Measurements from ENCODE around the gene CHST7.

CHST7 gene

DNA sequence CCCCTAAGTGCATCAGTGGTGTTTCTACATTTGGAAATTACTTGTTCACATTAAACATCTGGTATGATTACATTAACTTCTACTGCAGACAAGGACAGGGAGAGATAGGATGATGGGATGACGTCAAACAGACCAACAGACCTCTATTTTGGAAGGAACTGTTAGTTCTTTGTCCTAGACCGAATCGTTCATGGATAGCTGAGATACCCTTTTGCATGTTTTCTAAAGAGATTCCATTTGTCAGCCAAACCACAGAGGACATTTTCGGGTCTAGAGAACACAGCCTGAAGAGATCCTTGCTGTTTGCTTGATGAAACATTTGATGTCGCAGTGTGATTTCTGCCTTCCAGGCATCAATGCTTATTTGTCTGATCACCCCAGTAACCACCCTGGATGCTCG lies 27.7 kb downstream of the CHST7 start:
- FAIRE-seq (no peak), DNase-seq (ENCODE audit: insufficient read length, low spot score) (no peak)

DNA sequence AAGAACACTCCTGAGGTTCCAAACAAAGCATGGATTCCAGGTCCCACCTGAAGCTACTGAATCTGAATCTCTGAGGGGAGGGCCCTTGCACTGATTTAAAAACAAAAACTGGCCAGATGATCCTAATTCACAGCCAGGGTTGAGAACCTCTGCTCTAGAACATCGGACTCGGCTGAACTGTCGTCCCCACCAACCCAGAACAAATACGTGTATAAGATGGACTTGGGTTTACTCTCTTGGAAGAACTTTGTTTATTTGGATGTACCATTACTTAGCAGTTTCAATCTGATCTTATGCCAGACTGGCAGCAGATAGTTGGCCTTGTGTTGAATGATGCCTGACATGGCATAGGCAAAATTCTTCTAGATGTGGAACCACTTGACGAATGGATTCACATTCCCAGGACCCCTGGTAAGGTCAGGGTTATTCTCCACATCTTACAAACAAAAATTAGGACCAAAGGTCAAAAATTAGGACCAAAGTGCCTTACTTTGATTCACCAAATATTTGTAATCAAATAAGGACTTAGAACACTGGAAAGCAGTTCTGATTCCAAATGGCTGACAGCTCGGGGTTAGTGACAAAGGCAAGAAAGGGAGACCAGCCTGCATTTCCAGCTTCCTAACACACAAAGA lies 29.0 kb downstream of the CHST7 start:
- no peak for FAIRE-seq
- DNase-seq (ENCODE audit: insufficient read length, low spot score) = no peak

DNA sequence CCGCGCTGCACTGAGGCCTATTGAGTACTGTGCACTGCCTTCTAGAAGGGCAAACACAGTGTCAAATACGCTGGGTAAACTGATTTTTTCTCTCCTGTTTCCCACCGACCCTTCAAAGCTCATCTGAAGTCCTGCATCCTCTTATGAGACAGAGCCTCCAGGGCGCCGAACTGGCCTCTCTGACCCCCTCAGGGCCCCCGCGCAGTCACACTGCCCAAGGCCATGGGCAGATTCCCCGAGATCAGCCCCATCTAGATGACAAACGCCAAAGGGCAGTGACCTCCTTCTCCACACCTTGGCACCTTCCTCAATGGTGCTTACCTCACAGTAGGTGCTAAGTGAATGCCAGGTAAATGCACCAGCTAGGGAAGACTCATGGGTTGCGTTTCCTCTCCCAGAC lies 34.4 kb downstream of the CHST7 start:
- DNase-seq (ENCODE audit: insufficient read length, low spot score) (no peak), FAIRE-seq (no peak)

DNA sequence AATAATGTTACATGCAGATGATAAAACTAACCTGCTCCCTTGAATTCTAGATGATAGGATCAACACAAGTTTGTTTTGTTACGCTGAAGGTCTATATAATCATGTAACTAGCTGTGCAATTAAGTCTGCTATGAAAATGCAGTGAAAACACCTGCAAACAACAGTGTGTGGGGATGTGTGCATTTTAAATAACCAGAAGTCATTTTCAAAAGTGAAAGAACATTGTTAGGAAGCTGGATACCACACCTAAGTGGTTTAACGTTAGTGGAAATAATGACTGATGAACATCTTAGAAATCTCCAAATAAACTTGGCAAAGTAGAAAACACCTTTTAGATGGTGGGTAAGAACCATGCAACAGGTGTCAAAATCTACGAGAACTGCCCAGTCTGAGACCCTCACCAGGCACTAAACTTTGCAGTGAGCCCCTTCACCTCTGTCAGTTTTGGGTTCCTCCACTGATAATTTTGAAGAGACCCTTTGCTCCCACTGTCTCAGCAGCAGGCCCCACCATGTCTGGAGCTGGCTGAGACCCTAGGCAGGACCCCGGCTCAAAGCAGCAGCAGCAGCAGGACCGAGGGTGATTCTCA lies 36.6 kb downstream of the CHST7 start:
- FAIRE-seq = no peak
- DNase-seq (ENCODE audit: insufficient read length, low spot score) = no peak

DNA sequence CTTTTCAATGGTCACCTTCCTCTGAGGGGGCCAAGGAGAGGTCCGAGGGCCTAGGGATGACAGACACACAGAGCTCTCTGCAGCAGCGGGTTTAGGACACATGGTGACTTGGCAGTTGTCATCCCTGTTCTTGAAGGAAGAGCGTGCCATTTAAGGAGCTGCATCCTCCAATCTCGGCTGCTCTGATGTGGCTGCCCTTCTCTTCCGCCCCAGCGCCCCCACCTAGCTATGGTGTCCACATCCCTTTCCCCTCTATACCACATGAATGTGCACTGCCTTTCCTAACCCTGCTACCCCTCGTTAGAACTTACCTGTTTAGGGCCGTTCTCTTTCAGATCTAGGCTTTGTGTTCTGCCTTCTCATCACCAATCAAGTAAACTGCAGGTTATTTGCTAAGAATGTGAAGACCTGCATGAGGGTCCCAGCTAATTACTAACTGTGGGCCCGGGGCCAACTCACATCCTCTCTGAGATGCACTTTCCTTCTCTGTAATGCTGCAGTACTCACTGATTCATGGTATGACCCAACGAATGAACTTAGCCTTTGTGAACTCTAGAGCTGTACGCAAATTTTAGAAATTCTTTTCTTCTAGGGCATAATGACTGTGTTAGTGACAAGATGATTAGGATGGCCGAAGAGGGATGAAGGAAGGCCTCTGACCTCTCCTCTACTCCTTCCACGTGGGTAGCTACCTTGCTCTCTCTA lies 38.2 kb downstream of the CHST7 start:
- FAIRE-seq = no peak

DNA sequence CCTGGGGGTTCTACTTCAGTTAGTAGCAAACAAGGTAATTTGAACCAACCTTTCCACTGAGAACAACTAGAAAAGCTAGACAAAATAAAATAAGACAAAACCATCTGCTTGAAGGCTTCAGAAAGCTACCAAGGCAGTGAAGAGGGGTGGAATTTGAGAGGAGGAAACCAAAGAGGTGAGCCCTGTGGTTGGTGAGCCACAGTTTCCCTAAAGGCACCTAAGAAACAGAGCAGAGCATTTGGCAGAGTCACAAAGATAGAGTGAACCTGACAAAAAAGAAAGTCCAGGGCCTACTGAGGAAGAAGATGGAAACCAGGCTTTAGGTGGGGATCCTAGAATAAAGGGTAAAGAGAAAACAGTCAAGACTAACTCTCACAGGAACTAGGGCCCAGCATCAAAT lies 44.3 kb downstream of the CHST7 start:
- no peak for DNase-seq (ENCODE audit: insufficient read length, low spot score)
- FAIRE-seq = no peak

More for the DNA sequence above, 38.2 kb downstream of the CHST7 start:
- no peak for DNase-seq (ENCODE audit: insufficient read length, low spot score)

DNA sequence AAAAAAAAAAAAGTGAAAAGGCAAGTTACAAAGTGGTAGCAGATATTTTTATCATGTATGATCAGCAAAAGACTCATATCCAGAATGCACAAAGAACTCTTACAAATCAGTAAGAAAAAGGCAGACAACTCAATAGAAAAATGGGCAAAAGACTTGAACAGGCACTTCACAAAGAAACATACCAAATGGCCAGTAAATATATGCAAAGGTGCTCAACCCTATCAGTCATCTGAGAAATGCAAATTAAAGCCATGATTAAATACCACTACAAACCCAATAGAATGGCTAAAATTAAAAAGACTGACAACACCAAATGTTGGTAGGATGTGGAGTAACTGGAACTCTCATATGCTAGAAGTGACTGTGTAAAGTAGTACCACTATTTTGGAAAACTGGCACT lies 45.4 kb downstream of the CHST7 start:
- DNase-seq (ENCODE audit: insufficient read length, low spot score) (no peak), FAIRE-seq (no peak)

DNA sequence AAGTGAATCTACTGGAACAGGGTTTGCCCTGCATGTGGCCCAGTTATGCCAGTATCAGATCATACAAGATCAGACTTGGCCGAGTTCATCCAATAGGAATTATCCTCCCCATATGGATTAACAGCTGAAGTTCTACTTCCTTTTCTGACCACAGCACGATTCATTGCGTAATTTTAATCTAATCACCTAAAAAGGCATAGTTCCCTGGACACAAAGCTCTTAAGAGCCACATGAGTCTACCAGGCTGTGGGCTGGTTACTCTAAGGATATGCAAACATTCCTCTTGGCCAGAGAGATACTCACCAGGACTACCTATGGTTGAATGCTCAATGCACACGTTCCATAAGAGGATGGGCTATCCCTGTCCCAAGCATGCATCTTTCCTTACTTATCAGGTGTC lies 46.9 kb downstream of the CHST7 start:
- FAIRE-seq (no peak), DNase-seq (ENCODE audit: insufficient read length, low spot score) (no peak)

DNA sequence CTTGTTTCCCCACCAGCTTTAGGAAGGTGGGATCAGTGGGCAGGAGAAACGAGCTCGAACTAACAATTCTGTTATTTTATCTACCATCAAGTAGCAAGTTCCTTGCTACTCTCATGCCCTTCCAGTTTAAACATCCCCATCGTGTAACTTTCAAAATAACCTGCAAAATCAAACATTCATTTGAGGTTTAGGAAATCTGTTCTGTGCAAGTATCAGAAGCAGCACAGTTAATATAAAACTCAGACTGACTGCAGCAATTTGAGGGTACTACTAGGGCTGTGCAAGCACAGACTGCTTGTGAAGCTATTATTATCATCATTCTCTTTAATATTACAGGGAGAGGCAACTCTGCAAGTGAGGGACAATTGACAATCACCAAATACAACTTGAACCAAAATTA lies 48.0 kb downstream of the CHST7 start:
- DNase-seq (ENCODE audit: insufficient read length, low spot score) (no peak), FAIRE-seq (no peak)

DNA sequence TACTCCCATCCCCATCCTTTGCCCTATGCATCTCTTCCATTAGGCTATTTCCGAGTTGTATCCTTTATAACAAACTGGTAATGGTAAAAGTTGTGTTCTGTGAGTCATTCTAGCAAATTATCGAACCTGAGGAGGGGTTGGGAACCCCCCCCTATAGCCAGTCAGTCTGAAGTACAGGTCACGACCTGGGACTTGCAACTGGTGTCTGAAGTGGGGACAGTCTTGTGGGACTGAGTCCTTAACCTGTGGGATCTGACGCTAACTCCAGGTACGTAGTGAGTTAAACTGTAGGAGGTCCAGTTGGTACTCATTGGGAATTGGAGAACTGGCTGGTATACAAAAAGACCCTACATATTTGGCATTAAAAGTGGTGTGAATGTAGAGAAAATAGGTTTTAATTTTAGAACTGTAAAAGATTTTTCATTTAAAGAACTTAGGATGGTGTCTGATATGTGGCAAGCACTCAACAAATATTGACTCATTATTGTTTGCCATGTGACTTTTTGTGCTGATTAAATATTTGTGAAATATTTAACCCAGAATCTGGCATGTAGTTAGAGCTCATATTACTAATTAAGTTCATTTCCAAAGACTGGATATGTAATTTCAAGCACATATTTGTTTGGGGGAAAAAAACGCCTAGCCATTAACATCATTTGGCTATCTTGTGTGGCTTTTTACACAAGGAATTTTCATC lies 50.7 kb downstream of the CHST7 start:
- DNase-seq (ENCODE audit: insufficient read length, low spot score) (no peak), FAIRE-seq (no peak)

DNA sequence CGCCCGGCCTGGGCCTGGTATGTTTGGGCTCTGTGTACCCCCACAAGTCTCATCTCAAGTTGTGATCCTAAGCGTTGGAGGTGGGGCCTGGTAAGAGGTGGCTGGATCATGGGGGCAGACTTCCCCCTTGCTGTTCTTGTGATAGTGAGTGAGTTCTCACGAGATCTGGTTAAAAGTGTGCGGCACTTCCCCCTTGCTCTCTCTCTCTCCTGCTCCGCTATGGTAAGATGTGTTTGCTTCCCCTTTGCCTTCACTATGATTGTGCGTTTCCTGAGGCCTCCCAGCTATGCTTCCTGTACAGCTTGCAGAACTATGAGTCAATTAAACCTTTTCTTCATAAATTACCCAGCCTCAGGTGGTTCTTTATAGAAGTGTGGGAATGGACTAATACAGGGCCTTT lies 53.0 kb downstream of the CHST7 start:
- no peak for FAIRE-seq
- no peak for DNase-seq (ENCODE audit: insufficient read length, low spot score)

DNA sequence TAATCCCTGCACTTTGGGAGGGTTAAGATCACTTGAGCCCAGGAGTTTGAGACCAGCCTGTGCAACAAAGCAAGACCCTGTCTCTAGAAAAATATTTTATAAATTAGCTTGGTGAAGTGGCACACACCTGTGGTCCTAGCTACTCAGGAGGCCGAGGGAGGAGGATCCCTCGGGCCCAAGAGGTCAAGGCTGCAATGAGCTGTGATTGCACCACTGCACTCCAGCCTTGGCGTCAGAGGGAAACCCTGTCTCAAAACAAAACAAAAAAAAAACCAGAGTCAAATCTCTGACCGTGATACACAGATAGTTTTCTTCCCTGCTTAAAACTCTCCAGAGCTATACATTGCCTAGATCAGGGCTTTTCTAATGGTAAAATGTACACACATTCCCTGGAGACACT lies 53.5 kb downstream of the CHST7 start:
- no peak for DNase-seq (ENCODE audit: insufficient read length, low spot score)
- FAIRE-seq = no peak

DNA sequence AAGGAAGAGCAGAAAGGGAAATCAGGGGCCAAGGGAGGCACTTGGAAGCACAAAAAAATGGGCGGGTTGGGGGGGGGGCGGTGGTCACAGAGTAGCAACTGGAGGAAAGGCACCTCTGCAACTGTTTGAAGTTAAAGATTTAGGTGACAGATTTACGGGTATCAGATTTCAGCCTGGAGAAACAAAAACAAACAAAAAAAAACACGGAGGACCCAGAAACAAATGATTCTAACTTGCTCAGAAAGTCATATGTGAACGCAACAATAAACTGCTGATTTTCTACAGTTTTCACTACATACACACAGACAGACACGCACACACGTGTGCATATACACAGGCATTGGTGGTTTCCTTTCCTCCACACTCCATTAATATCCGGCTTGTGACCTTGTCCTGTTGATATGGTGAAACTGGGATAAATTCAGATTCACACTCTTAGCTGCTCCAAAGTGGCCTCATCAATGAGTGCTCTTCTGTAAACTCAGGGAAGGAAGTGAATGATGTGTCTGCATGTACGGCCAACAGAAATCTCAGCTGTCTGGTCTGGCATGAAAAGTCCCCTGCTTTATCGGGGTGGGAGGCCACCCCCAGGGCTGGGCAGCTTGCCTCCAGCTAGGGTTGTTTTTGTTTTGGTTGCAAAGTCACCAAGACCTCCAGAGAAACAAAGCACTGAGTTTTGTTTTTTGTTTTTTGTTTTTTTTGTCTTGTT lies 54.3 kb downstream of the CHST7 start:
- DNase-seq (ENCODE audit: insufficient read length, low spot score) (no peak), FAIRE-seq (no peak)

DNA sequence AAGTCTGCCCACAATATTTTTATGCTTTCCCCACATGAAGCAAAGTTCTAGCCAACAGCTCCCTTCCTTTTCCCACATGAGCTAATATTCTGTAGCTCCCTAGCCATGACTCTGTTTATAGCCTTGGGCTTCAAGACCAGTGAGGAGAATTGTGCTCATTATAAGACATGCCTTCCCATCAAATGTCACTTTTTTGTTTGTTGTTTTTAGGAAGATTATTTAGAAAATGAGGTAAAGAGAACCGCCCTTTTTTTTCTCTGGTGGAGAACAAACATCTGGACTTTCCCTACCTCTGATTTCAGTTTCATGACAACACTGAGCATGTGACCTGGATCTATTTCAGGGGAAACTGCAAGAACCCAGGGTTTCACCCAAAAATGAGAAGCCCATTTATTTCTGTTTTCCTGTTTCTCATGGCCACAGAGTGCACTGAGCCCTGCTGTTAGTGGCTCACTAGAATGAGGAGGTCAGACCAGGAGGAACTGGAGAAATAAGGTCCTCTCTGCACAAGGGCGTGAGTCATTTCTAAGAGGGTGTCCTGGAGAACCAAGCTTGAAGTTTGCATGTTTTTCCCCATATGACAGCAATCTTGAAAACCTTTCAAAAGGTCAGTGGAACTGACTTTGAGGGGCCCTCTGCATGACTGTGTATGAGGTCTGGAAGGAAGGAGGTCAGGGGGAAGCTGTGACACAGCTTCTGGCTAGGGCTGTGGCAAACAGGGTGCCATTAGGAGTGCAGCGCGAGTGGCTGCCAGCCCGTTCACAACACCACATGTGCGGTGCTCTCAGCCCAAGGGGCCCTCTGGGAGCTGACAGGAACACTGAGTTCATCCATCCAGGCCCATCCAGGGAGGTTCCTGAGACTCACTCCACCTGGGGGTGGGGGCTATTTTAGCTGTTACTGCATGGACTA lies 55.2 kb downstream of the CHST7 start:
- no peak for FAIRE-seq
- no peak for DNase-seq (ENCODE audit: insufficient read length, low spot score)

DNA sequence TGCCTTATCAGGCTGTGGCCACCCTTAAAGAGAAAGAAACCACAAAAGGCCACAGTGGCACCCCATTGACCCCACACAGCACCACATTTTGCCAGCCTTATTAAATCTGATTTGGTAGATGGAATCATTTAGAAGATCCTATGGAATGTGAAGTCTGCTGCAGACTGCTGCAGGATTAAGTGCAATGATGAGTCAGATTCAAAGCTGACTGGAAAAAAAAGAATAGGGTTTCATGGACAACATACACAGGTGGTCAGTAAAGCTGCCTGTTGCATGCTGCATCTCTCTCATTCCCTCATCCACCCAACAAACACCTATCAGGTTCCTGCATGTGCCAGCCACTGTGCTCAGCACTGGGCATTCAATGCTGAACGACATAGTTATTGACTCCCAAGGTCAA lies 56.6 kb downstream of the CHST7 start:
- FAIRE-seq (no peak), DNase-seq (ENCODE audit: insufficient read length, low spot score) (peak; percentile 8)

DNA sequence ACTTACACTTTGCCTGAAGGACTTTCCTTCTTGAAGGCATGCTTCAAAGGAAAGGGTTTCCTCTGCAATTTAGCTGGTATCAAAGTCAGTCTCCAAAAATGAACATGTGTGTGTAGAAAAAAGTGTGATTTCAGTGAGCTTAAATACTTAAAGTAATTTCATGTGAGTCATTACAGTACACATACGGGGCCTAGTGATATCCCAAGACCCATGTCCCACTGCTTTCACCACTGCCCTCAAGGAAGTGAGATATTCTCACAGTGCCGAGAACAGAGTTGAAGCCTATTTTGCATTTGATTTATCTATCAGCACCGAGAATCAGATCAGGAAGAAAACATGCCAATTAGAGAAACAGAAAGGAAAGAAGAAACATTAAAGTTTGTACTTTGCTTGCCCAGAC lies 61.0 kb downstream of the CHST7 start:
- DNase-seq (ENCODE audit: insufficient read length, low spot score) (no peak), FAIRE-seq (no peak)

DNA sequence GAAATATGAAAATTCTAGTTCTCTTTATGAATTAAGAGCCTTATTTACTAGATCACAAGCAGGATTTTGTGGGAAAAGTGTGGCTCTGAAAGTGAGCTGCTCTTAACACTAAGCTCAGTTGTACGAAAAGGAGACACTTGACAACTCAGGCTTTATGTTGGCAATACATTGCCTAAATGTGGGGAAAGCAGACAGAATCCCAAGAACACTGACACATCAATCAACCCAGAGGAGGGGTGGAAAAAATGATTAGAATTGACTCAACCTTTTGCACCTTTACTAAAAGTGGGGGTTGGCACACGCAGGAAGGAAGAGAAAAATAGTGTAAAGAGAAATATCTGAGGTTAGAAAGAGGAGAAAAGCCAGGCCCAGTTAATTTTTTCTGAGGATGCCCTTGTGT lies 61.6 kb downstream of the CHST7 start:
- FAIRE-seq = no peak
- no peak for DNase-seq (ENCODE audit: insufficient read length, low spot score)

DNA sequence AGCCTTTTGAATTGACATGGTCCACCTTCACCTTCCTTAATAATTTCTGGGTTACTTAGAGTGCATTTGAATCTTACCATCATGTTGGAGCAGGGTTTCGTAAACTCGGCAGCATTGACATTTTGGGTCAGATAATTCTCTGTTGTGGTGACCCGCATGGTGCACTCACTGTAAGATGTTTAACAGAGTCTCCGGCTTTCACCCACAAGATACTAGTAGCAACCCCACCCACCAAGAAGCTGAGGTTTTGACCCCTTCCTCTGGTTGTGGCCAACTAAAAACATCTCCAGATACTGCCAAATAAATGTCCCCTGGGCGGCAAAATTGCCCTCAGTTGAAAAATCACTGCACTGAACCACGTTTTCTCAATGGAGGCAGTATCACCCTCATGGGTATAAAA lies 62.7 kb downstream of the CHST7 start:
- no peak for FAIRE-seq
- DNase-seq (ENCODE audit: insufficient read length, low spot score) = no peak

DNA sequence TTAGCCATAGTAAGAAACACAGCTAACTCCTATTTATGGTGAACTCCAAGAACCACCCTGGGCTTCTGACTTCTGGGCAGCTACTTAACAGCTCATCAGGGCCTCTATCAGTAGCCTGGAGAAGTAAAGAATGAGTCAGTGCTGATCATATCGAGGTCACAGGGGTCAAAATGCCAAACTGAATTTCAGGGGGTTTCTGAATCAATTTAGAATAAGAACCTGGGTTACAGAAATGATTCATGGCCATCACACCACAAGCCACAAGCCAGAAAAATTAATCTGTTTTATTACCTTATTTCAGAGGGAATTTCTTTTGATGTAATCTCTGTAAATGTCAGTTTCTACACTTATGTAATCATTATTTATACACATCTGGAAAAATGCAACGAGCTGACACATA lies 64.4 kb downstream of the CHST7 start:
- FAIRE-seq (no peak), DNase-seq (ENCODE audit: insufficient read length, low spot score) (peak; percentile 19)

DNA sequence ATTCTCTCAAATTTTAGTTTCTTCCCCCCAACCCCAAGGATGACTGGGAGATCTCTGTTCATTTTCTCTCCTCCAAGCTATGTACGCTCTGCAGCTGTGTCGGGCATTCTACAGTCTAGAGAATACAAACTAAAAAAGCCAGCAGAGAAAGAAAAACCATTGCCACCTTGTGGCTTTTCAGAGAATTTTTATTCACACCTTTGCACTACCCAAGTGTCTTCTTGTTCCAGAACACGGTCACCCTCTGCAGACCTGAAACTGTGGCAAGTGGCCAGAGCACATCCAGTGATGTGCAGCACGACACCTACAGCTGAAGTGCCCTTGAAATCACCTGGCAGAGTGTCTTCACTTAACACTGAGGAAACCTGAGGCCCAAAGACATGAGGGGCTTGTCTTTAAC lies 68.6 kb downstream of the CHST7 start:
- FAIRE-seq (no peak), DNase-seq (ENCODE audit: insufficient read length, low spot score) (peak; percentile 8)

Data from HTR-8/SVneo (cell line).